Upper lobe of right lung (tissue), 1 donor: ENCODE results near the gene INPP1. TPM values are rescaled to one million over a fixed set of nuclear protein-coding genes. Genes with fewer than 3 reads are reported as not detected.
"Not testable (repeated sequence)": the region's sequence is repeated elsewhere in the genome, so short reads cannot be mapped to it uniquely, and the experiment has no call there.

Experiments
- ATAC-seq: fragments of 200-7000 bp; cut with Tn5 transposase; one replicate; pipeline ENCODE4 v1.9.1; 2020; ENCODE audit warnings: mild to moderate bottlenecking, moderate library complexity
- DNase-seq: peaks from one replicate; pipeline ENCODE4 v3.0.0-alpha.2; 2020
- H3K27ac ChIP-seq: fragments of 200-600 bp; one replicate; pipeline ENCODE4 v1.8.0; 2022
- H3K27me3 ChIP-seq: fragments of 200-600 bp; one replicate; pipeline ENCODE4 v1.8.0; 2022; ENCODE audit warnings: mild to moderate bottlenecking
- H3K36me3 ChIP-seq: fragments of 200-600 bp; one replicate; pipeline ENCODE4 v1.8.0; 2022
- H3K4me1 ChIP-seq: fragments of 200-600 bp; one replicate; pipeline ENCODE4 v1.8.0; 2022
- H3K4me3 ChIP-seq: fragments of 200-600 bp; one replicate; pipeline ENCODE4 v1.8.0; 2022; ENCODE audit warnings: mild to moderate bottlenecking
- H3K9me3 ChIP-seq: fragments of 200-600 bp; one replicate; pipeline ENCODE4 v1.8.0; 2022
- CTCF ChIP-seq: fragments of 200-600 bp; IDR thresholded peaks from one replicate; pipeline ENCODE4 v1.8.0; 2022; ENCODE audit warnings: antibody characterized with exemption
- intact Hi-C: fragments of 100-400 bp; cut with DNase I; formaldehyde crosslinking; loops from one replicate; pipeline ENCODE4 v1.11.0; 2022
- total RNA-seq: library from RNA; stranded (reverse); fragmentation: NEBNext Ultra II Directional; extraction: Animal tissue kit (Norgen Biotek cat#: 25700); gene quantifications from one replicate; pipeline ENCODE4 v1.2.1, GENCODE V29; 2021
- donor health status: DM: no; HTN: yes; CAD: no; lungs with severe emphysema.

The INPP1 gene
- total RNA-seq, 1 donor from 2014 or later, result 38.1 TPM

DNA sequence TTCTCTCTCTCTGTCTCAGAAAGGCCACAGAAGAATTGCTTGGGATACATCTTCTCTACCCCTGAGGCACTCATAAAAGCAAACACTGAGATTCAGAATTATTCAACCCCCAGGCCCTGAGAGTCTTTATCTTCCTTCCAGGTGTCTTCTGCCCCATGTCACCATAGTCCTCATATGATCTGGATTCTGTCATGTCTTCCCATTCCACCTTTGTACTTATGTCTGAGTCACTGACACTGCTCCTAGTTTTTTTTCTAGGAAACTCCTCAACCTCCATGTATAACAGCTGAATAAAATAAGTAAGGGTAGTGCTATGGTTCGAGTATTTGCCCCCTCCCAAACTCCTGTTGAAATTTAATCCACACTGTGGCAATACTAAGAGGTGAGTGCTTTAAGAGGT, 35.4 kb upstream of the INPP1 start:
- intact Hi-C loops, result no loop called here
- no peaks in the 10 kb centered on the region for H3K9me3 ChIP-seq
- no peak overlapping the region for H3K4me3 ChIP-seq
- DNase-seq, result no peak
- H3K4me1 ChIP-seq, result no peaks in the 10 kb centered on the region
- no peak for ATAC-seq
- no peak for TF ChIP-seq CTCF
- no peaks in the 10 kb centered on the region for H3K27me3 ChIP-seq
- H3K36me3 ChIP-seq, result peaks cover 11% of the 10 kb centered on the region
- H3K27ac ChIP-seq, result no peak overlapping the region

- H3K4me1 ChIP-seq, result peaks cover 7% of the 10 kb centered on the region
- no peak overlapping the region for H3K4me3 ChIP-seq
- intact Hi-C loops, result no loop called here
- H3K9me3 ChIP-seq, result no peaks in the 10 kb centered on the region
- peaks cover 11% of the 10 kb centered on the region for H3K36me3 ChIP-seq
- ATAC-seq (peak; percentile 51), DNase-seq (no peak)
- no peaks in the 10 kb centered on the region for H3K27me3 ChIP-seq
- no peak for TF ChIP-seq CTCF
- no peak overlapping the region for H3K27ac ChIP-seq
Observed at GRCh38 chr2:190311893-190312634, 31.3 kb upstream of the INPP1 start.

DNA sequence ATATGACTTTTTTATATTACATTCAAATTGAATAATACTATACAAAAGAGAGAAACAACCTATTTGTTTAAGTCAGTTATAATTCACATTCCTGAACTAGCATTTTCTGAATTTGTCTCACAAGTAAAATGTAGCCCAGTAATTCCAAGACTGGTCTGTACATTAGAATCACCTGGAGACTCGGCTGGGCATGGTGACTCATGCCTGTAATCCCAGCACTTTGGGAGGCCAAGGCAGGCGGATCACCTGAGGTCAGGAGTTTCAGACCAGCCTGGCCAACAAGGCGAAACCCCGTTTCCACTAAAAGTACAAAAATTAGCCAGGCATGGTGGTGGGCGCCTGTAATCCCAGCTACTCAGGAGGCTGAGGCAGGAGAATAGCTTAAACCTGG, 30.8 kb upstream of the INPP1 start:
- intact Hi-C loops, H3K27ac ChIP-seq, DNase-seq, ATAC-seq, H3K9me3 ChIP-seq, H3K27me3 ChIP-seq, H3K4me3 ChIP-seq, H3K4me1 ChIP-seq: not testable (repeated sequence)
- peaks cover 11% of the 10 kb centered on the region for H3K36me3 ChIP-seq

GRCh38 chr2:190313880-190314279, 29.5 kb upstream of the INPP1 start:
- Histone ChIP-seq H3K36me3 (peaks cover 11% of the 10 kb centered on the region), H3K9me3 (no peaks in the 10 kb centered on the region), H3K4me3 (no peak overlapping the region), H3K27ac (no peak overlapping the region), H3K27me3 (no peaks in the 10 kb centered on the region), H3K4me1 (peaks cover 16% of the 10 kb centered on the region)
- no peak for TF ChIP-seq CTCF
- intact Hi-C loops, result no loop called here
- DNase-seq, result no peak
- no peak for ATAC-seq

DNA sequence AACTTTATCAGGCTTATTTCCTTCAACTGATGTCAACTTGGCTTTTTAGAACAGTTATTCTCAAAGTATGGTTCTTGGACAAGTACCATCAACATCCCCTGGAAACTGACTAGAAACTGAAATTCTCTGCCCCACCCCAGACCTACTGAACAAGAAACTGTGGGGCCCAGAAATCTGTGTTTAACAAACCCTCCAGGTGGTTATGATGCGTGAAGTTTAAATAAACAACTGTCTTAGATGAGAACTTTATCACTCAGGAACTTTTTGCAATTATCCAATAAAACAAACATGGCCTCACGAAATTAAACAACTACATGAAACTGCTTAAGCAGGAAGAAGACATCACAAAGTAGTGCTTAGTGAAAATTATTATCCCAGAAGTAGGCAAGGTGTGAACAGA, 28.1 kb upstream of the INPP1 start:
- DNase-seq (no peak), ATAC-seq (no peak)
- intact Hi-C loops, result no loop called here
- Histone ChIP-seq H3K36me3 (peaks cover 4% of the 10 kb centered on the region), H3K27ac (no peak overlapping the region), H3K27me3 (no peaks in the 10 kb centered on the region), H3K4me1 (peaks cover 19% of the 10 kb centered on the region), H3K9me3 (no peaks in the 10 kb centered on the region), H3K4me3 (no peak overlapping the region)
- TF ChIP-seq CTCF, result no peak

GRCh38 chr2:190318514-190318913, 24.9 kb upstream of the INPP1 start:
- peak overlapping the region; percentile 74 for H3K4me3 ChIP-seq
- intact Hi-C loops, result no loop called here
- peaks cover 22% of the 10 kb centered on the region for H3K4me1 ChIP-seq
- no peaks in the 10 kb centered on the region for H3K9me3 ChIP-seq
- no peak for TF ChIP-seq CTCF
- DNase-seq (no peak), ATAC-seq (no peak)
- no peaks in the 10 kb centered on the region for H3K36me3 ChIP-seq
- no peaks in the 10 kb centered on the region for H3K27me3 ChIP-seq
- H3K27ac ChIP-seq, result peak overlapping the region; percentile 85
